ENCODE results near the gene SPINK1.

The SPINK1 gene

DNA sequence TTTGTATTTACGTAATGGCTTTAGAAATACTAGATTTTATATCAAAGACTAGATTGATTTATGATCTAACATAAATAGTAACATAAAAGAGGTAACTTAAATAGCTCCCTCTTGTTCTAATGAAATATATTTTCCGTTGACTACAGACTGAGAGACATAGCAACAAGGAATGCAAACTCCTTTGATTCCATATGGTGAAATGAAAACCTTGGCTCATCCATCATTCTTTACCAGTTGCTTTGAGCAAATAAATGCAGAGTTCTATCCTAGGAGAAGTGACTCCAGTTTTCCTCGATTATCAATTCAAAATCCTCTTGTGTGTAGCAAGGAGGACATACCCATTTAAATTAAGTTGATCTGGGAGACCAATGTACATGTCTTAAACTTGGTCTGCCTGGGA is 31.0 kb downstream of the SPINK1 start:
- Histone ChIP-seq H3K36me3 (ENCODE audit: control insufficient read depth, insufficient read depth, low read length) (no peaks in the 10 kb centered on the region), H3K9ac (ENCODE audit: low read depth, low read length) (no peak overlapping the region), H3K4me1 (ENCODE audit: control insufficient read depth, insufficient read depth, low read length) (no peaks in the 10 kb centered on the region), H3K4me3 (ENCODE audit: low read depth, low read length) (no peak overlapping the region), H3K9me3 (ENCODE audit: control insufficient read depth, insufficient read depth, low read length) (no peaks in the 10 kb centered on the region), H3K27me3 (ENCODE audit: control insufficient read depth, insufficient read depth, low read length) (no peaks in the 10 kb centered on the region)

DNA sequence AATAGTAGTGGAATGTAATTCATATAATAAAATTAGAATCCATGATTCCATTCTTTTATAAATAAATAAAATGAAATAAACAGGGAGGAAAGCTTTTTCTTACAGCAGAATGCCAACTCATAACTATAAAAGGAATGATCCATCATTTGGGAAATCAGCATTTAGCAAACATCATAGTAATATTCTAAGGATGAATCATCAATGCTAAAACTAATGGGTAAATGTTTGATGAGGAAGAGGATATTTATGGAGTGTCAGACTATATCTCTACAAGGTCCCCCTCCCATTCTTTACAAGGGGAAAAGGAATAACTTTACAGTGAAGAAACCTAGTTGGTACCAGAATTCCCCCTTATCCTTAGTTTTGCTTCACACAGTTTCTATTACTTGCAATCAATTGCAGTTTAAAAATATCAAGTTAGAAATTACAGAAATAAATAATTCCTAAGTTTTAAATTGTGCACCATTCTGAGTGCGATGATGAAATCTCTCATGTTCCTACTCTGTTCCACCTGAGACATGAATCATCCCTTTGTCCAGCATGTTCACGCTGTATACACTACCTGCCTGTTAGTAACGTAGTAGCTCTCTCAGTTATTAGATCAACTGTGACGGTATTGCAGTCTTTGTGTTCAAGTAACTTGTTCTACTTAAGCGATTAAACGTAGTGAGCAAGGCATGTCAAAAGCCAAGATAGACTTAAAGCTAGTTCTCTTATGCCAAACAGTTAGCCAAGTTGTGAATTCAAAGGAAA is 34.7 kb downstream of the SPINK1 start:
- Histone ChIP-seq H3K9ac (ENCODE audit: low read depth, low read length) (no peak overlapping the region), H3K4me1 (ENCODE audit: control insufficient read depth, insufficient read depth, low read length) (no peaks in the 10 kb centered on the region), H3K4me3 (ENCODE audit: low read depth, low read length) (no peak overlapping the region)

DNA sequence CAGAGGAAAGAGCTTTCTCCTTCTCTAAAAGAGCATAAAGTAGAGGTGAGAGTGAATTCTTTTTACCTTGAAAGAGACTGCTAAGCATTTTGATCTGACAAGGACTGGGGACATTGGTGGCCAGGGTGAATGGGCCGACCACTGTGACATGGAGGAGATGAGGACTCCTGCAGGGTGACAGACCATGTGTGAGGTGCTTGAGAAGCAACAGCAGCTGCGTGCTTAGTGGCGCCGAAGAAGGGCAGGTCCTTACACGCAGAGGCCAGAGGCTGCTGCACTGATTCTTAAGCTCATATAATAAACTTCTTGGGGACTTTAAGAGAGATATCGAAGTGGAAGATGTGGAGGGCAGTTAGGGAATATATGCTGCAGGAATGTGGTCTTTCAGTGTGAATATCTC is 40.3 kb downstream of the SPINK1 start:
- no peak overlapping the region for H3K4me3 ChIP-seq (ENCODE audit: low read depth, low read length)
- H3K27me3 ChIP-seq (ENCODE audit: control insufficient read depth, insufficient read depth, low read length): no peaks in the 10 kb centered on the region
- no peaks in the 10 kb centered on the region for H3K4me1 ChIP-seq (ENCODE audit: control insufficient read depth, insufficient read depth, low read length)
- no peak overlapping the region for H3K9ac ChIP-seq (ENCODE audit: low read depth, low read length)
- no peaks in the 10 kb centered on the region for H3K36me3 ChIP-seq (ENCODE audit: control insufficient read depth, insufficient read depth, low read length)
- no peaks in the 10 kb centered on the region for H3K9me3 ChIP-seq (ENCODE audit: control insufficient read depth, insufficient read depth, low read length)

More for the DNA sequence above, 34.7 kb downstream of the SPINK1 start:
- Histone ChIP-seq H3K36me3 (ENCODE audit: control insufficient read depth, insufficient read depth, low read length) (no peaks in the 10 kb centered on the region), H3K9me3 (ENCODE audit: control insufficient read depth, insufficient read depth, low read length) (no peaks in the 10 kb centered on the region), H3K27me3 (ENCODE audit: control insufficient read depth, insufficient read depth, low read length) (no peaks in the 10 kb centered on the region)

DNA sequence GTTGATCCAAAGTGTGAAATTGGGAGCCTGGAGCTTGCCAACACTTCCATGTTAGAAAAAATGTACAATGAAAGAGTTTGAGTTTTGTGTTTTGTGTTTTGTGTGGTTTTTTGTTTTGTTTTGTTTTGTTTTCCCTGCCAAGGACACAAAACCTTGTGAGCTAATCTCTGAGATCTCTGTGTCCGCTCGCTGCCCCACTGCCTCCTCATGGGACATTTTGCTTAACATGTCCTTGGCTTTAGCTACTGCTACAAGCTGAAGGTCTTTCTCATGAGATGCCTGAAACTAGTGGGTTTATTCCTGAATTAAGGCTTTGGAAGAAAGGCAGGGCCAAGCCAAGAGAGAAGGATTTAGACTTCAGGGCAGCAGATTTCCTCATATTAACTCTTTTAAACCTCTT is 41.7 kb downstream of the SPINK1 start:
- no peaks in the 10 kb centered on the region for H3K36me3 ChIP-seq (ENCODE audit: control insufficient read depth, insufficient read depth, low read length)
- H3K4me1 ChIP-seq (ENCODE audit: control insufficient read depth, insufficient read depth, low read length): no peaks in the 10 kb centered on the region
- no peak overlapping the region for H3K4me3 ChIP-seq (ENCODE audit: low read depth, low read length)
- H3K9ac ChIP-seq (ENCODE audit: low read depth, low read length): no peak overlapping the region
- H3K27me3 ChIP-seq (ENCODE audit: control insufficient read depth, insufficient read depth, low read length): no peaks in the 10 kb centered on the region
- no peaks in the 10 kb centered on the region for H3K9me3 ChIP-seq (ENCODE audit: control insufficient read depth, insufficient read depth, low read length)

DNA sequence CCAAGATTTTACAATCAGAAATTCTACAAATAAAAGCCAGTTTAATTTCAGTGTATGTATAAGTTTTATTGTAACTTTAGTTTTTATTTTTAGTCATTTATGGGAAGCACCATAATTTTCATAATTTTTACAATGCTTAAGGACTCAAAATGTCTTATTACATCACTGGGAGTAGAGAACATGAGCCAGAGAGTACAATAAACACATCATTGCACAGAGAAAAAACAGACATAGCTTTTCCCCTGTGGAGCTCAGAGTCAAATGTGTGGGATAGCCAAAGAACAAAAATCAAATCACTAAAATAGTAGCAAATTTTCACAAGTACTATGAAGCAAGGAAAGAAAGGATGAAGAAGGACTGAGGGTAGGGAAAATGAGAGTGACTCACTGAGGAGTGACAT is 43.4 kb downstream of the SPINK1 start:
- no peak overlapping the region for H3K4me3 ChIP-seq (ENCODE audit: low read depth, low read length)
- peaks cover 3% of the 10 kb centered on the region for H3K4me1 ChIP-seq (ENCODE audit: control insufficient read depth, insufficient read depth, low read length)
- H3K9me3 ChIP-seq (ENCODE audit: control insufficient read depth, insufficient read depth, low read length): no peaks in the 10 kb centered on the region
- H3K27me3 ChIP-seq (ENCODE audit: control insufficient read depth, insufficient read depth, low read length): no peaks in the 10 kb centered on the region
- H3K9ac ChIP-seq (ENCODE audit: low read depth, low read length): no peak overlapping the region
- H3K36me3 ChIP-seq (ENCODE audit: control insufficient read depth, insufficient read depth, low read length): no peaks in the 10 kb centered on the region

DNA sequence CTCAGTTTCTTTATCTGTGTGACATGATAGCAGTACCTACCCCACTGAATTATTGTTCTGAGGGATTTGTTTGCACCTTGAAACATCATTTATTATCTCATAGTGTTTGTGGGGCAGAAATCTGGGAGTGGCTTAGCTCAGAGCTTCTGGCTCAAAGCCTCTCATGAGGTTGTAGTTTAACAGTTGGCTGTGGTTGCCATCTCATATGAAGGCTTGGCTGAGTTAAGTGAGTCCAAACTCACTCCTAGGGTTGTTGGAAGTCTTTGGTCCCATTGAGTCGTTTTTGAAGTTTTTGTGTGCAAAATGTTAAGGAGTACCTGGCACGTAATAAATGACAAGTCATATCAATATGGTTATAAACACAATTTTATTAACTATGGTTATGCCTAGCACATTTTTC is 45.3 kb downstream of the SPINK1 start:
- Histone ChIP-seq H3K27me3 (ENCODE audit: control insufficient read depth, insufficient read depth, low read length) (no peaks in the 10 kb centered on the region), H3K4me1 (ENCODE audit: control insufficient read depth, insufficient read depth, low read length) (peaks cover 10% of the 10 kb centered on the region), H3K36me3 (ENCODE audit: control insufficient read depth, insufficient read depth, low read length) (no peaks in the 10 kb centered on the region), H3K9ac (ENCODE audit: low read depth, low read length) (no peak overlapping the region), H3K4me3 (ENCODE audit: low read depth, low read length) (no peak overlapping the region), H3K9me3 (ENCODE audit: control insufficient read depth, insufficient read depth, low read length) (no peaks in the 10 kb centered on the region)

DNA sequence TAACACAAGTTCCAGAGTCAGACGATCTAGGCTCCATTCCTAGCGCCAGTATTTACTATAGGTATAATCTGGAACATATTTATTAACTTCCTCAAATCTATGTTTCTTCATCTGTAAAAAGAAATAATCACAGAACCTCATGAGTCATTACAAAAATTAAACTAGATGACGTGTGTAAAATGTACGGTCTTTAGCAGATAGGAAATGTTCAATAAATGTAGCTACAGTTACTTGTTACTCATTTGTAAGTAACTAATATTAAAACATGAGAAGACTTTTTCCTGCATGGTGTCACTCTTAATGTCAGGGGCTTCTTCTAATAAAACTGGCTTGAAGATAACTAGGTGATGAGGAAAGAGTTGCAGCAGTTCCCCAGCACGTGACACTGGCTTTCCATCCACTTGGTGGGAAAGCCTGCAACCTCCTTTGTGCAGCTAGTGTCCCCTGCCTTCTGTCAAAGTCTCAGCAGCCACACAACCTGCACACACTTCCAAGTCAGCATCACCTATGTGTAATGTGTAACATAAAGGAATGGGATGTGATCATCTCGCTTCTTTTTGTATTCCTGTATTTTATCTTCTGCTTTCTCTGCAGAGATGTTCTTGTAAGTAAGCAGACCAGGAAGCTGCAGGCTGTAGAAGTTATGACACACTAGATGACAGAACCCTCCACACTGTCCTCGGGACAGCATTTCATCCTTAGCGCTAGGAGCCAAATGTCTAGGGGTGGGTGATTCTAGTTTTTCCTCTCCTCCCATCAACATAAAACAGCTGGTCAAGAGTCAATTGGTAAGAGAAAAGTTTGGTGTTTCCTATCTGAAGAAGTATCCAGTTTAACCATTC is 47.1 kb downstream of the SPINK1 start:
- H3K4me3 ChIP-seq (ENCODE audit: low read depth, low read length): no peak overlapping the region
- H3K27me3 ChIP-seq (ENCODE audit: control insufficient read depth, insufficient read depth, low read length): no peaks in the 10 kb centered on the region
- H3K9ac ChIP-seq (ENCODE audit: low read depth, low read length): no peak overlapping the region
- no peaks in the 10 kb centered on the region for H3K36me3 ChIP-seq (ENCODE audit: control insufficient read depth, insufficient read depth, low read length)
- no peaks in the 10 kb centered on the region for H3K9me3 ChIP-seq (ENCODE audit: control insufficient read depth, insufficient read depth, low read length)
- H3K4me1 ChIP-seq (ENCODE audit: control insufficient read depth, insufficient read depth, low read length): peaks cover 17% of the 10 kb centered on the region

DNA sequence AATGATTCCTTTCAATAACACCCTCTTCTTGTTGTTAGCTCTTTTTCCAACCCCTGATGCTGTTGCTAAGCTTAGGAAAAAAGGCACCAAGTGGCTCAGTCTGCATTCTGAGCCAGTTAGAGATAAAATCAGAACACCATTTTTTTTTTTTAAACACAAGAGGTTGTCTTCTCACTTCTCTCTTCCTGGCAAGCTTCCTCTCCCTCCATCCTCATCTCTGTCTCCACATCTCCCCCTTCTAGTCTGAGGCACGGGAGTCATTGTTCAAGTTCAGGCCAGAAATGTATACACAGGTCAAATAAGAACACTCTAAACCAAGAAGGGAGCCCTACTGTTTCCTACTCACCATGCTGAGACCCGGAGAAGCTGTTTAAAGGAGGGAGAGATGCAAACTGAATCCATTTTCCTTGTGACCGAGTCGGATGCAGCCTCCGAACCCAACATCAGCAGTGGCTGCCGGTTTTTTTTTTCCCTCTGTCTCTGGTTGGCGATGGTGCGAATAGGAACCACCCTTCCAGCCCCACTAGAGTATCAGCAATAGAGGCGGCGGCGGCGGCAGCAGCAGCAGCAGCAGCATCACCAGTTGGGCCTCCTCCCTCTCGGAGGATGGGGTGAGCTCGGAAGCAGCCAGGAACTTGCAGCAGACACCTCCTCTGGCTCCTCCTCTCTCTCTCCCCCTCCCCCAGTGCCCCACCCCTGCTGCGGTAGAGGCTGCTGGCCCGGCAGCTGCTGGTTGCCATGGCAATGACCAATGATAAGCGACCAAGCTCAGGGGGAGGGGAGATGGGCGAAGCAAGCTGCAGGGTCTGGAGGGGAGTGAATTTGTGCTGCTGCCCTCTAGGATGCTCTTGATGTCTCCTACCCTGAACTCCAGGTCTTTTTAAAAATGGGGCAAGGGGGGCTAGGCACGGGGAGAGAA is 49.1 kb downstream of the SPINK1 start, which contains the start of gene JAKMIP2:
Gene JAKMIP2, minus strand, starts transcription at position 619 of the 919 bp plus-strand sequence. CDS start 110,922 bp downstream, outside the sequence.
- Histone ChIP-seq H3K27me3 (ENCODE audit: control insufficient read depth, insufficient read depth, low read length) (no peaks in the 10 kb centered on the region), H3K36me3 (ENCODE audit: control insufficient read depth, insufficient read depth, low read length) (no peaks in the 10 kb centered on the region), H3K4me1 (ENCODE audit: control insufficient read depth, insufficient read depth, low read length) (peaks cover 17% of the 10 kb centered on the region), H3K9me3 (ENCODE audit: control insufficient read depth, insufficient read depth, low read length) (no peaks in the 10 kb centered on the region), H3K9ac (ENCODE audit: low read depth, low read length) (peak within 1 kb of the TSS; percentile 77), H3K4me3 (ENCODE audit: low read depth, low read length) (peak within 1 kb of the TSS; percentile 81)

DNA sequence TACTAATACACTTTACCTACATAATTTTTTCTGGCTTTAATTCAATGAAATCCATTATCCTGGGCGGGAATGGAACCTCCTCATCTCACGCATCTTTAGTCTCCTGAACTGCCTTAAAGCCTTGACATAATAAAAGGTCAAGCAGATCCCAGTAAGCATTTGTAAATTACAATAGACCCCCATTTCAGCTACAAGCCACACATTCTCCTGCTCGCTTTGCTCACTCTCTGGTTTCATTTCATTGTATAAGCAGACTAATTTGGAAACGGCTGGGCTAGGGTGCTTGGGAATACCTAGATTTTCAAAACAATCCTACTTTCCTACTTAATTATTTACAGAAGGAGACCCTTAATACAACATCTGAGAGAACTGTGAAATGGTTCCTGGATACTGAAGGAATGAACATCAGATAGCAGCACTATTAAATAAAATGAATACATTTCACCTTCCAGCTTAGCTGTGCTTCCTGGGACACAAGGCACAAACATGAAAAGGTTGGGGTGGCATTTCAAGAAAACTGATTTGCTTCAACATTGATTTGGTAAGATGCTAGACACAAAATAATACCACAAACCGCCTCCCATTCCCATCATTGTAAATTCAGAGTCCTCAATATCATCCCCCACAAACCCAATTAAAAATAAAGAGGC is 50.4 kb downstream of the SPINK1 start:
- H3K9ac ChIP-seq (ENCODE audit: low read depth, low read length): peak overlapping the region; percentile 3

DNA sequence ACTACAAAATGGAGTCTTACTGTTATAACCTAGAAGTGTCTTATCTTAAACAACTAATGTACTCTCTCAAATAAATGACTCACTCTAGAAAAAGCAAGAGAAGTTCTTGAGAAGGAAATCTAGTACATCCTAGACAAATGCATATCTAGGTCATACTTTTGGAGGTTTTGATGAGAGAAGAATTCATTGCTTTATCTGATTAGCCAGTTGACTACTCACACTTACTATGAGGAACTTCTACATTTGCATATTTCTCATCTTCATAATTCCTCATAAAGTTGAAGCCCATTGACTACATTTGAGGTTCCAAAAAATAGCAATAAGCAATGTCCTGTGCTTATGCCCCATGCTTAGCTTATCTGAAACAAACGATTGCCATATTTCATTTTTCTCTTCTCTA is 51.8 kb downstream of the SPINK1 start:
- Histone ChIP-seq H3K9me3 (ENCODE audit: control insufficient read depth, insufficient read depth, low read length) (no peaks in the 10 kb centered on the region), H3K4me3 (ENCODE audit: low read depth, low read length) (no peak overlapping the region), H3K27me3 (ENCODE audit: control insufficient read depth, insufficient read depth, low read length) (no peaks in the 10 kb centered on the region), H3K36me3 (ENCODE audit: control insufficient read depth, insufficient read depth, low read length) (no peaks in the 10 kb centered on the region), H3K9ac (ENCODE audit: low read depth, low read length) (no peak overlapping the region), H3K4me1 (ENCODE audit: control insufficient read depth, insufficient read depth, low read length) (peaks cover 19% of the 10 kb centered on the region)

More for the DNA sequence above, 50.4 kb downstream of the SPINK1 start:
- Histone ChIP-seq H3K9me3 (ENCODE audit: control insufficient read depth, insufficient read depth, low read length) (no peaks in the 10 kb centered on the region), H3K4me3 (ENCODE audit: low read depth, low read length) (peak overlapping the region; percentile 81), H3K4me1 (ENCODE audit: control insufficient read depth, insufficient read depth, low read length) (peaks cover 17% of the 10 kb centered on the region), H3K27me3 (ENCODE audit: control insufficient read depth, insufficient read depth, low read length) (no peaks in the 10 kb centered on the region), H3K36me3 (ENCODE audit: control insufficient read depth, insufficient read depth, low read length) (no peaks in the 10 kb centered on the region)

DNA sequence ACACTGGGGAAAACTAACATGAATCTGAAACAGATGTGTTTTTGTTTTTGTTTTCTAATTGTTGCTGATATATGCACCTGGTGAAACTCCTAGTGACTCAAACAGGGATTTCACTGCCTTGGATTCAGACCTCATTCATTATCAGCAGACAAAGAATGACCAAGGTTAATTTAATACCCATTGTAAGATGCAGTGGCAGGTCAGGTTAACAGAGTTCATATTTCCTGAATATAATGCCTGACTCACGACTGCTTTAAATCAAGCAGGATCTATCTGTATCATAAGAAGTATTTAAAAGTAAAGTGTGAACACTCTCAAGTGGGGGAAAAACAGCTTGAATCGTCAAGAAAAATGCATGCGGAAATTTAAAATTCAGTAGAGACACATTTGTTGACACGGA is 54.5 kb downstream of the SPINK1 start:
- Histone ChIP-seq H3K4me1 (ENCODE audit: control insufficient read depth, insufficient read depth, low read length) (peaks cover 15% of the 10 kb centered on the region), H3K9me3 (ENCODE audit: control insufficient read depth, insufficient read depth, low read length) (no peaks in the 10 kb centered on the region), H3K27me3 (ENCODE audit: control insufficient read depth, insufficient read depth, low read length) (no peaks in the 10 kb centered on the region), H3K36me3 (ENCODE audit: control insufficient read depth, insufficient read depth, low read length) (no peaks in the 10 kb centered on the region), H3K4me3 (ENCODE audit: low read depth, low read length) (no peak overlapping the region), H3K9ac (ENCODE audit: low read depth, low read length) (no peak overlapping the region)

All from iPS-15b (cell line).